CD4-positive, alpha-beta memory T cell (primary cell): Measurements from ENCODE around the gene RPS21. TPM values are rescaled to one million over a fixed set of nuclear protein-coding genes. Genes with fewer than 3 reads are reported as not detected.

Experiments
- CTCF ChIA-PET: fragments of 350-600 bp; sonication (Branson Sonifier 250); formaldehyde crosslinking; loops from one replicate; lab custom pipeline; 2021; ENCODE audit warnings: inconsistent platforms; ENCODE audit not compliant: partially characterized antibody; lab: Charles Lee
- POLR2A ChIA-PET: fragments of 350-600 bp; sonication (Branson Sonifier 250); formaldehyde crosslinking; loops from one replicate; lab custom pipeline; 2021; ENCODE audit not compliant: partially characterized antibody; lab: Charles Lee
- DNase-seq, 5 donors: peaks; one replicate each; pipeline versions ENCODE4 v3.0.0 to v3.0.0-alpha.2; 2020 to 2022; ENCODE audit warnings: mixed read lengths in 1 of 5
- H3K27ac ChIP-seq: one replicate; pipeline ENCODE4 v1.7.0; 2013; ENCODE audit warnings: low read depth, low read length
- H3K27me3 ChIP-seq: 2 replicates; pipeline ENCODE4 v1.7.0; 2013; ENCODE audit warnings: mild to moderate bottlenecking, low read length, moderate library complexity; ENCODE audit not compliant: insufficient read depth
- H3K36me3 ChIP-seq: 2 replicates; pipeline ENCODE4 v1.7.0; 2013; ENCODE audit warnings: mild to moderate bottlenecking, low read length, moderate library complexity; ENCODE audit not compliant: insufficient read depth
- H3K4me1 ChIP-seq: 2 replicates; pipeline ENCODE4 v1.7.0; 2013; ENCODE audit warnings: mild to moderate bottlenecking, low read length, moderate library complexity; ENCODE audit not compliant: insufficient read depth
- H3K4me3 ChIP-seq, 2 donors: one replicate each; pipeline ENCODE4 v1.7.0; 2013; ENCODE audit warnings: low read length in 2 of 2, mild to moderate bottlenecking in 1 of 2
- H3K9me3 ChIP-seq, 2 donors: one replicate each; pipeline ENCODE4 v1.7.0; 2013; ENCODE audit warnings: low read length in 2 of 2, control low read depth in 1 of 2; ENCODE audit not compliant: control insufficient read depth in 1 of 2
- H3K27ac Mint-ChIP-seq, 7 donors: one replicate each; pipeline ENCODE4 v1.8.0; 2020 to 2021; ENCODE audit warnings: mixed read lengths in 7 of 7, mild to moderate bottlenecking in 6 of 7, inconsistent platforms in 3 of 7, moderate library complexity in 3 of 7
- H3K27me3 Mint-ChIP-seq, 2 donors: one replicate each; pipeline ENCODE4 v1.8.0; 2020 to 2021; ENCODE audit warnings: mixed read lengths in 2 of 2
- H3K36me3 Mint-ChIP-seq, 2 donors: one replicate each; pipeline ENCODE4 v1.8.0; 2020 to 2021; ENCODE audit warnings: mixed read lengths in 2 of 2, inconsistent platforms in 1 of 2, mild to moderate bottlenecking in 1 of 2
- H3K4me1 Mint-ChIP-seq, 4 donors: one replicate each; pipeline ENCODE4 v1.8.0; 2020 to 2021; ENCODE audit warnings: mixed read lengths in 4 of 4, mild to moderate bottlenecking in 1 of 4
- H3K4me3 Mint-ChIP-seq, 8 donors: one replicate each; pipeline ENCODE4 v1.8.0; 2020 to 2021; ENCODE audit warnings: mixed read lengths in 8 of 8, mild to moderate bottlenecking in 7 of 8, moderate library complexity in 6 of 8, inconsistent platforms in 3 of 8
- H3K9me3 Mint-ChIP-seq, 8 donors: one replicate each; pipeline ENCODE4 v1.8.0; 2020 to 2021; ENCODE audit warnings: mixed read lengths in 8 of 8, mild to moderate bottlenecking in 5 of 8, inconsistent platforms in 3 of 8, moderate library complexity in 1 of 8
- intact Hi-C: fragments of 100-400 bp; cut with micrococcal nuclease; formaldehyde crosslinking; loops from one replicate; pipeline ENCODE4 v1.15.1; 2023
- polyA plus RNA-seq, 2 donors: library from polyadenylated mRNA; unstranded; fragments of 300-500 nt; fragmentation: Illumina TruSeq; gene quantifications; one replicate each; pipeline ENCODE4 v1.2.3, GENCODE V29; 2021
- total RNA-seq, 2 experiments: library from RNA; stranded (reverse); gene quantifications; one replicate each; pipeline ENCODE4 v1.2.3, GENCODE V29; 2021

RPS21 gene
- total and polyA plus RNA-seq, 4 experiments from 2014 or later = 1,968 to 3,368 (median 2,948) TPM

- H3K4me3 Mint-ChIP-seq = peak overlapping the region in 5 of 8 donors; percentile 9 to 72 (median 26)
- ChIA-PET POLR2A (interaction anchor here (0.5 to 1.4 kb wide), 3 partner anchors 22 to 387 kb away, joined by 3 to 4 read pairs (median 3); partner anchors contain the start of genes MRGBP and RPS21), CTCF (interaction anchor here (1.3 kb wide), 1 partner anchor 20 kb away, joined by 3 read pairs; no protein-coding TSS in a partner anchor)
- intact Hi-C loops = loop anchor here (5.0 kb wide), 1 partner anchor 388 kb away; the partner anchor contains the start of gene MRGBP
- Histone ChIP-seq H3K4me1 (peaks cover 34% of the 10 kb centered on the region), H3K27me3 (no peaks in the 10 kb centered on the region), H3K9me3 (no peaks in the 10 kb centered on the region), H3K27ac (no peak overlapping the region), H3K36me3 (no peaks in the 10 kb centered on the region), H3K4me3 (no peak overlapping the region)
- DNase-seq = no peak
- no peaks in the 10 kb centered on the region for H3K27me3 Mint-ChIP-seq
- peaks cover 0 to 7% of the 10 kb centered on the region in 2 donors for H3K36me3 Mint-ChIP-seq
- peak overlapping the region in 2 of 7 donors; percentile 29 to 71 for H3K27ac Mint-ChIP-seq
- peaks cover 0 to 1% (median 0%) of the 10 kb centered on the region in 8 donors for H3K9me3 Mint-ChIP-seq
- peaks cover 12 to 34% (median 23%) of the 10 kb centered on the region in 4 donors for H3K4me1 Mint-ChIP-seq
These were observed 22.4 kb downstream of the RPS21 start for GRCh38 chr20:62409086-62409853.

DNA sequence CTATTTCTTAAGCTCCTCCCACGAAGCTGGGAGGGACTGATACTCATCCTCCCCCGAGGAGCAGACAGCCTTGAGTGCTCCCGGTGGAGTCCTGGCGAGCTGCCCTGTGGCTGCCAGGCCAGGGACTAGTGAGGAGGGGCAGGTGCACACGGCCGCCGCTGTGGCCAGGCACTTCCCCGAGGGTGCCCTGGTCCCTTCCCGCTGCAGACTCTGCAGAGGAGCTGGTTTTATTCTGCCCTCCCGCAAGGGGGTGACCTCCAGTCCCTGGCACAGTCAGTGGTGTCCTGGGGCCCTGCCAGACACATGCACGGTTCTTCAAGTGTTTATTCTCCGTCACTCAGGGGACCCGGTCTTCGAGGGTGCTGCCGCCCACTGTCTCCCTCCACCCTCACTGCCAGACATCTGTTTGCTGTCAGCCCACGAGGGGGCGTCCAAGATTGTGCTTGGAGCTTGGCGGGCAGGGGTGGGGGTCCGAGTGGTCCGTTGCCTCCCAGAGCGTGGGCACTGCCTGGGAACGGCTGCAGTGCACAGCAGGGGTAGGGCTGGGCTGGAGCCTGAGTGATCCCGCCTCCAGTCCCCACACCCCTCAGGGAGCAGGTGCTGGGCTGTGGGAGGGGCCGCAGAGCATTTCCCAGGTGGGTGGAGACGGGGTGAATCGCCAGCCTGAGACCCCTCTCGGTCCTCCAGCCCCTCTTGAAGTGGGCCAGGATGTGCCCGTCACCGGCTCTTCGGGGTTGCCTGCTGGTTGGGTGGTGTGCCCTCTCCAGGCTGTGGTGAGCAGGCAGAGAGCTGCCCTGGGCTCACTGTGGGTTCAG lies 23.2 kb downstream of the RPS21 start:
- no peaks in the 10 kb centered on the region for H3K36me3 ChIP-seq
- POLR2A ChIA-PET = interaction anchor here (1.4 kb wide), 1 partner anchor 23 kb away, joined by 4 read pairs; the partner anchor contains the start of gene RPS21
- peak overlapping the region in 5 of 8 donors; percentile 13 to 72 (median 27) for H3K4me3 Mint-ChIP-seq
- no peaks in the 10 kb centered on the region for H3K27me3 Mint-ChIP-seq
- H3K4me3 ChIP-seq = no peak overlapping the region
- peaks cover 12 to 28% (median 21%) of the 10 kb centered on the region in 4 donors for H3K4me1 Mint-ChIP-seq
- peaks cover 0 to 7% of the 10 kb centered on the region in 2 donors for H3K36me3 Mint-ChIP-seq
- peak overlapping the region in 1 of 7 donors; percentile 71 for H3K27ac Mint-ChIP-seq
- intact Hi-C loops = loop anchor here (5.0 kb wide), 1 partner anchor 387 kb away; the partner anchor contains the start of gene MRGBP
- no peak overlapping the region for H3K27ac ChIP-seq
- peaks cover 34% of the 10 kb centered on the region for H3K4me1 ChIP-seq
- peaks cover 0 to 1% (median 0%) of the 10 kb centered on the region in 8 donors for H3K9me3 Mint-ChIP-seq
- peak in 3 of 5 donors; percentile 23 to 54 (median 27) for DNase-seq
- H3K27me3 ChIP-seq = no peaks in the 10 kb centered on the region
- no peaks in the 10 kb centered on the region for H3K9me3 ChIP-seq
- CTCF ChIA-PET = interaction anchor here (1.3 kb wide), 1 partner anchor 20 kb away, joined by 3 read pairs; no protein-coding TSS in a partner anchor

DNA sequence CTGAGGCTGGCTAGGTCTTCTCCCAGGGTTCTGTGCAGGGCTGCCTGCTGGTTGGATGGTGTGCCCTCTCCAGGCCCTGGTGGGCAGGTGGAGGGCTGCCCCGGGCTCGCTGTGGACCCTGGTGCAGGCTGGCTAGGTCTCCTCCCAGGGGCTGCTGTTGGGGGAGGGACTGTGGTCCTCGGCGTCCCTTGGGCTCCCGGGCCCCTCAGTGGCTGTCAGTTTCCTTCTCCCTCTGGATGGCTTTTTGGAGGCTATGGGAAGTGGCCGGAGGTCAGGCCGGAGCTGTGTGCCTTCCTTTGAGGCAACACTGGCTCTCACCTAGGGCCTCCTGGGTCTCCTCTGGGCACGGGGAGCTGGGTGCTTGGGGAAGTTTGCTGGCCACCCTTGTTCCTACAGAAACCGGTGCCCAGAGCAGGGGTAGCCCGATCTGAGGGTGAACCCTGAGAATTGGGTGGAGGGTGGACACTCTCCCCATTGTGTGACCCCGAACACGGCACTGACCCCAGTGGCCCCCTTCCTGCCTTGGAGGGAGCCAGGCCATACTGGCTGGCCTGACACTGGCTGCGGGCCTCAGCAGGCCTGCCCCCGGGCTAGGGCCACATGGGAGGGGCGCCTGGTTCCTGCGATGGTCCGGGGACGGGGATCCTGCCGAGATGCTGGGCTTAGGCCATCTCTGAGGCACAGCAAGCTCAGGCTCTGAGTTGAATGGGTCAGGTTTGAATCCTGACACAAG lies 24.0 kb downstream of the RPS21 start:
- peak overlapping the region in 1 of 7 donors; percentile 27 for H3K27ac Mint-ChIP-seq
- H3K4me1 ChIP-seq = peaks cover 28% of the 10 kb centered on the region
- H3K36me3 ChIP-seq = no peaks in the 10 kb centered on the region
- peaks cover 6 to 20% (median 14%) of the 10 kb centered on the region in 4 donors for H3K4me1 Mint-ChIP-seq
- no peak overlapping the region for H3K4me3 Mint-ChIP-seq
- H3K9me3 ChIP-seq = no peaks in the 10 kb centered on the region
- no peak overlapping the region for H3K4me3 ChIP-seq
- peaks cover 0 to 2% of the 10 kb centered on the region in 2 donors for H3K36me3 Mint-ChIP-seq
- POLR2A ChIA-PET = interaction anchor here (1.4 kb wide), 1 partner anchor 24 kb away, joined by 4 read pairs; the partner anchor contains the start of gene RPS21
- no peak for DNase-seq
- no peaks in the 10 kb centered on the region for H3K27me3 Mint-ChIP-seq
- H3K27me3 ChIP-seq = no peaks in the 10 kb centered on the region
- H3K9me3 Mint-ChIP-seq = peaks cover 0 to 1% (median 0%) of the 10 kb centered on the region in 8 donors
- H3K27ac ChIP-seq = no peak overlapping the region
- CTCF ChIA-PET = no interaction called here
- intact Hi-C loops = no loop called here

- H3K4me3 Mint-ChIP-seq = peak overlapping the region in 1 of 8 donors; percentile 43
- H3K27ac Mint-ChIP-seq = no peak overlapping the region
- intact Hi-C loops = no loop called here
- Histone ChIP-seq H3K36me3 (no peaks in the 10 kb centered on the region), H3K4me1 (peaks cover 21% of the 10 kb centered on the region), H3K27ac (no peak overlapping the region), H3K27me3 (no peaks in the 10 kb centered on the region), H3K4me3 (no peak overlapping the region), H3K9me3 (no peaks in the 10 kb centered on the region)
- H3K27me3 Mint-ChIP-seq = no peaks in the 10 kb centered on the region
- no peak for DNase-seq
- ChIA-PET CTCF (no interaction called here), POLR2A (no interaction called here)
- no peaks in the 10 kb centered on the region for H3K36me3 Mint-ChIP-seq
- H3K4me1 Mint-ChIP-seq = peaks cover 3 to 16% (median 10%) of the 10 kb centered on the region in 4 donors
- H3K9me3 Mint-ChIP-seq = no peaks in the 10 kb centered on the region
These were observed 24.7 kb downstream of the RPS21 start for GRCh38 chr20:62411479-62412193.

DNA sequence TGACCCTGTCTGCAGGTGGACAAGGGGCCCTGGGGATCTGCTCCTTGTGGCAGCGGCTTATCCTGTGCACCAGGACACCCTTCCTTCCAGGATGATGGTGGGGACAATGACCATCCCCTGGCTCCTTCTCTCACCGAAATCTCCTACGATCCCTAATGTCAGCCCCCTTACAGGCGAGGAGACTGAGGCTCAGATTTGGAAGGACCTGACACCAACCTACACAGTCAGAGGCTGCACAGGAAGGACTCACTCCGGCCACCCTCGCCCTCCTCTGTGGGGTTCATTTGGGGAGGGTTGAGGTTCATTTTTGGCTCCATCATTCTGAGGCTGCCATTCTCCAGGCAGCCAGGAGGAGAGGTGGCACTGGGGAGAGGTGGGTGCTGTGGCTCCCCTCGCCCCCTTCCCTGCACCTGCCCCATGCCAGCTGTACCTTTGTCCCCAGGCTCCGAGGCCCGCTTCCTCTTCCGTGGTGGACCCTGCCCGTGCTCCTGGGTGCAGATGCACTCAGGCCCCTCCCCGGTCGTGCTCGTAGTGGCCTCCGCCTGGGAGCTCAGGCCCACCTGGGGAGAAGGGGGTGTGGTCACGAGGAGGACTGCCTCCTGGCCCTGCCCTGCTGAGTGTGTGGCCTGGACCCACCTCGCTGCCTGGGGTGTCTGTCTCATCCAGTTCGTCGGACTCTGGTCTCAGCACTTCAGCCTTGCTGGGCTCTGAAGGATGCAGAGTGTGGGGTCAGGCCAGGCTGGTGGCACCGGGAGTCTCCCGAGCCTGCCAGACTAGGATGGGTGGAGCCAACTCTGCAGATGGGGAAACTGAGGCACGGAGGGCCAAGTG lies 25.5 kb downstream of the RPS21 start:
- Histone ChIP-seq H3K27ac (no peak overlapping the region), H3K36me3 (no peaks in the 10 kb centered on the region), H3K4me1 (peaks cover 19% of the 10 kb centered on the region), H3K4me3 (no peak overlapping the region), H3K9me3 (no peaks in the 10 kb centered on the region), H3K27me3 (no peaks in the 10 kb centered on the region)
- ChIA-PET CTCF (no interaction called here), POLR2A (no interaction called here)
- H3K27me3 Mint-ChIP-seq = no peaks in the 10 kb centered on the region
- no peaks in the 10 kb centered on the region for H3K36me3 Mint-ChIP-seq
- H3K4me1 Mint-ChIP-seq = peaks cover 3 to 16% (median 10%) of the 10 kb centered on the region in 4 donors
- no peak overlapping the region for H3K4me3 Mint-ChIP-seq
- intact Hi-C loops = no loop called here
- no peak overlapping the region for H3K27ac Mint-ChIP-seq
- no peak for DNase-seq
- no peaks in the 10 kb centered on the region for H3K9me3 Mint-ChIP-seq
